HG02870 (cell line): ENCODE measurements around the gene PTPN4.
A peak's percentile ranks its signal among the peaks of the same experiment; 100 is the strongest.

Source experiments
- ATAC-seq: cut with Tn5 transposase; IDR thresholded peaks from one replicate; pipeline ENCODE4 v1.9.1; 2021; ENCODE audit warnings: mild to moderate bottlenecking, moderate library complexity; ENCODE audit not compliant: unreplicated experiment

The PTPN4 gene

GRCh38 chr2:119849838-119850565 lies 90.3 kb downstream of the PTPN4 start:
- ATAC-seq, result no peak

GRCh38 chr2:119852214-119852613 lies 92.5 kb downstream of the PTPN4 start:
- no peak for ATAC-seq

GRCh38 chr2:119853777-119854399 lies 94.2 kb downstream of the PTPN4 start:
- no peak for ATAC-seq

- no peak for ATAC-seq
These were observed 96.8 kb downstream of the PTPN4 start for GRCh38 chr2:119856469-119856901.

GRCh38 chr2:119857742-119858141 lies 98.0 kb downstream of the PTPN4 start:
- no peak for ATAC-seq

- no peak for ATAC-seq
These were observed 99.8 kb downstream of the PTPN4 start for GRCh38 chr2:119859528-119859927.

- no peak for ATAC-seq
These were observed 101.2 kb downstream of the PTPN4 start for GRCh38 chr2:119860924-119861323.

GRCh38 chr2:119862127-119862889 lies 102.6 kb downstream of the PTPN4 start:
- ATAC-seq, result peak; percentile 83

- peak; percentile 47 for ATAC-seq
These were observed 104.6 kb downstream of the PTPN4 start for GRCh38 chr2:119864318-119864717.

GRCh38 chr2:119871725-119872124 lies 112.0 kb downstream of the PTPN4 start:
- no peak for ATAC-seq

- no peak for ATAC-seq
These were observed 113.9 kb downstream of the PTPN4 start for GRCh38 chr2:119873350-119874315.

GRCh38 chr2:119879502-119879901 lies 119.8 kb downstream of the PTPN4 start:
- no peak for ATAC-seq

- no peak for ATAC-seq
These were observed 129.0 kb downstream of the PTPN4 start for GRCh38 chr2:119888680-119889079.

GRCh38 chr2:119897736-119898395 lies 138.1 kb downstream of the PTPN4 start:
- no peak for ATAC-seq

GRCh38 chr2:119901013-119901412 lies 141.3 kb downstream of the PTPN4 start:
- ATAC-seq, result no peak

- ATAC-seq, result no peak
These were observed 150.8 kb downstream of the PTPN4 start for GRCh38 chr2:119910566-119910965.

GRCh38 chr2:119914266-119914665 lies 154.5 kb downstream of the PTPN4 start:
- ATAC-seq, result no peak

GRCh38 chr2:119921825-119922224 lies 162.1 kb downstream of the PTPN4 start:
- ATAC-seq, result no peak

GRCh38 chr2:119922699-119923098 lies 163.0 kb downstream of the PTPN4 start:
- ATAC-seq, result no peak

GRCh38 chr2:119929537-119929936 lies 169.8 kb downstream of the PTPN4 start:
- no peak for ATAC-seq
